Neutrophil (primary cell): Measurements from ENCODE around the gene PRICKLE3.

Experiments
- H3K27ac ChIP-seq: fragments of 200-600 bp; sonication (generic); 2 replicates; pipeline ENCODE4 v1.5.1; 2016; ENCODE audit warnings: mild to moderate bottlenecking, moderate library complexity
- H3K27me3 ChIP-seq: fragments of 200-600 bp; sonication (generic); 2 replicates; pipeline ENCODE4 v1.6.0; 2016; ENCODE audit warnings: mild to moderate bottlenecking
- H3K36me3 ChIP-seq: fragments of 200-600 bp; sonication (generic); 2 replicates; pipeline ENCODE4 v1.5.1; 2017
- H3K4me1 ChIP-seq, 2 experiments: fragments of 200-600 bp in 1 of 2; sonication (generic) in 1 of 2; 1 replicate in 1 of 2; 2 replicates in 1 of 2; pipeline versions ENCODE4 v1.5.1 to v1.6.1; 2013 to 2016; ENCODE audit warnings: low read depth in 1 of 2, low read length in 1 of 2, mild to moderate bottlenecking in 1 of 2, moderate library complexity in 1 of 2; ENCODE audit not compliant: control insufficient read depth in 1 of 2, insufficient read depth in 1 of 2
- H3K4me3 ChIP-seq, 2 experiments: fragments of 200-600 bp in 1 of 2; sonication (generic) in 1 of 2; 1 replicate in 1 of 2; 2 replicates in 1 of 2; pipeline ENCODE4 v1.5.1; 2013 to 2016; ENCODE audit warnings: low read depth in 1 of 2, low read length in 1 of 2, mild to moderate bottlenecking in 1 of 2, moderate library complexity in 1 of 2
- H3K9me3 ChIP-seq: fragments of 200-600 bp; sonication (generic); 2 replicates; pipeline ENCODE4 v1.5.1; 2016
- CTCF ChIP-seq: fragments of 200-600 bp; sonication (generic); IDR thresholded peaks from 2 replicates; pipeline ENCODE4 v1.5.1; 2016; ENCODE audit warnings: antibody characterized with exemption

The PRICKLE3 gene

GRCh38 chrX:49212861-49213260, 26.7 kb upstream of the PRICKLE3 start:
- TF ChIP-seq CTCF = no peak

GRCh38 chrX:49212209-49212608, 26.0 kb upstream of the PRICKLE3 start:
- Histone ChIP-seq H3K36me3 (no peaks in the 10 kb centered on the region), H3K4me1 (no peaks in the 10 kb centered on the region), H3K4me3 (no peak overlapping the region), H3K9me3 (no peaks in the 10 kb centered on the region), H3K27ac (no peak overlapping the region), H3K27me3 (no peaks in the 10 kb centered on the region)
- no peak for TF ChIP-seq CTCF

More at GRCh38 chrX:49212861-49213260, 26.7 kb upstream of the PRICKLE3 start:
- Histone ChIP-seq H3K4me3 (no peak overlapping the region), H3K36me3 (no peaks in the 10 kb centered on the region), H3K4me1 (no peaks in the 10 kb centered on the region), H3K27ac (no peak overlapping the region), H3K27me3 (no peaks in the 10 kb centered on the region), H3K9me3 (no peaks in the 10 kb centered on the region)

GRCh38 chrX:49211074-49211473, 24.9 kb upstream of the PRICKLE3 start:
- Histone ChIP-seq H3K4me3 (no peak overlapping the region), H3K9me3 (no peaks in the 10 kb centered on the region), H3K27me3 (no peaks in the 10 kb centered on the region), H3K4me1 (no peaks in the 10 kb centered on the region), H3K27ac (no peak overlapping the region), H3K36me3 (no peaks in the 10 kb centered on the region)
- TF ChIP-seq CTCF = no peak

- no peaks in the 10 kb centered on the region for H3K4me1 ChIP-seq
- no peak overlapping the region for H3K27ac ChIP-seq
- H3K4me3 ChIP-seq = no peak overlapping the region
- H3K36me3 ChIP-seq = no peaks in the 10 kb centered on the region
- no peaks in the 10 kb centered on the region for H3K27me3 ChIP-seq
- H3K9me3 ChIP-seq = no peaks in the 10 kb centered on the region
- TF ChIP-seq CTCF = no peak
These were observed 24.2 kb upstream of the PRICKLE3 start for GRCh38 chrX:49210406-49210805.

GRCh38 chrX:49209434-49210251, 23.5 kb upstream of the PRICKLE3 start:
- TF ChIP-seq CTCF = no peak
- no peaks in the 10 kb centered on the region for H3K27me3 ChIP-seq
- H3K4me3 ChIP-seq = no peak overlapping the region
- no peaks in the 10 kb centered on the region for H3K36me3 ChIP-seq
- H3K9me3 ChIP-seq = no peaks in the 10 kb centered on the region
- no peaks in the 10 kb centered on the region for H3K4me1 ChIP-seq
- no peak overlapping the region for H3K27ac ChIP-seq
